Measurements from ENCODE around the gene KLHL40. TPM values are rescaled to one million over a fixed set of nuclear protein-coding genes. Genes with fewer than 3 reads are reported as not detected.

Gene KLHL40
- total and polyA plus RNA-seq, 9 donors: not detected

DNA sequence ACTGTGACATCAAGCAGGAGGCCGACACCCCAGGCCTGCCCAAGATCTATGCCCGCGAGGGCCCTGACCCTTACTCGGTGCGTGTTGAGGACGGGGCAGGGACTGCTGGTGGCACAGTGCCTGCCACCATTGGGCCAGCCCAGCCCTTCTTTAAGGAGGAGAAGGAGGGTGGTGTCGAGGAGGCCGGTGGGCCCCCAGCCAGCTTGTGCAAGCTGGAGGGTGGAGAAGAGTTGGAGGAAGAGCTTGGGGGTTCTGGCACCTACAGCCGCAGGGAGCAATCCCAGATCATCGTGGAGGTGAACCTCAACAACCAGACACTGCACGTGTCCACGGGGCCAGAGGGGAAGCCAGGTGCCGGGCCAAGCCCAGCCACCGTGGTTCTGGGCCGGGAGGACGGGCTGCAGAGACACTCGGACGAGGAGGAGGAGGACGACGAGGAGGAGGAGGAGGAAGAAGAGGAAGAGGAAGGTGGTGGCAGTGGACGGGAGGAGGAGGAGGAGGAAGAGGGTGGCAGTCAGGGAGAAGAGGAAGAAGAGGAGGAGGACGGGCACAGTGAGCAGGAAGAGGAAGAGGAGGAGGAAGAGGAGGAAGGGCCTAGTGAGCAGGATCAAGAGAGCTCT is 26.5 kb upstream of the KLHL40 start:
- H3K9me3 ChIP-seq: no peaks in the 10 kb centered on the region
- no peaks in the 10 kb centered on the region for H3K27me3 ChIP-seq
- peaks cover 1% of the 10 kb centered on the region for H3K4me1 ChIP-seq (ENCODE audit: insufficient read depth)
- no peaks in the 10 kb centered on the region for H3K36me3 ChIP-seq
- TF ChIP-seq POLR2A (IDR thresholded peaks at IDR 0.05) (no peak), CTCF (IDR thresholded peaks at IDR 0.05) (no peak), EP300 (IDR thresholded peaks at IDR 0.05) (no peak)
- intact Hi-C loops (cut with DNase I): loop anchor here in 1 of 4 donors (10.0 kb wide), 1 partner anchor 86 kb away; no protein-coding TSS in a partner anchor
- 62 to 70% (median 66%) methylated on average over 22 of the region's 22 CpGs for WGBS, 3 donors
- H3K27ac ChIP-seq: no peak overlapping the region
- H3K4me3 ChIP-seq: no peak overlapping the region
- peak in 1 of 5 donors; percentile 21 for DNase-seq

GRCh38 chr3:42659451-42660130 is 25.7 kb upstream of the KLHL40 start:
- no peaks in the 10 kb centered on the region for H3K36me3 ChIP-seq
- H3K4me1 ChIP-seq (ENCODE audit: insufficient read depth): peaks cover 1% of the 10 kb centered on the region
- WGBS, 3 donors: 68 to 73% (median 70%) methylated on average over 25 of the region's 25 CpGs
- no peak overlapping the region for H3K4me3 ChIP-seq
- no peaks in the 10 kb centered on the region for H3K9me3 ChIP-seq
- no peaks in the 10 kb centered on the region for H3K27me3 ChIP-seq
- TF ChIP-seq CTCF (IDR thresholded peaks at IDR 0.05) (no peak), EP300 (IDR thresholded peaks at IDR 0.05) (no peak), POLR2A (IDR thresholded peaks at IDR 0.05) (no peak)
- H3K27ac ChIP-seq: no peak overlapping the region
- peak in 1 of 5 donors; percentile 20 for DNase-seq
- intact Hi-C loops (cut with DNase I): loop anchor here in 1 of 4 donors (10.0 kb wide), 1 partner anchor 85 kb away; no protein-coding TSS in a partner anchor

DNA sequence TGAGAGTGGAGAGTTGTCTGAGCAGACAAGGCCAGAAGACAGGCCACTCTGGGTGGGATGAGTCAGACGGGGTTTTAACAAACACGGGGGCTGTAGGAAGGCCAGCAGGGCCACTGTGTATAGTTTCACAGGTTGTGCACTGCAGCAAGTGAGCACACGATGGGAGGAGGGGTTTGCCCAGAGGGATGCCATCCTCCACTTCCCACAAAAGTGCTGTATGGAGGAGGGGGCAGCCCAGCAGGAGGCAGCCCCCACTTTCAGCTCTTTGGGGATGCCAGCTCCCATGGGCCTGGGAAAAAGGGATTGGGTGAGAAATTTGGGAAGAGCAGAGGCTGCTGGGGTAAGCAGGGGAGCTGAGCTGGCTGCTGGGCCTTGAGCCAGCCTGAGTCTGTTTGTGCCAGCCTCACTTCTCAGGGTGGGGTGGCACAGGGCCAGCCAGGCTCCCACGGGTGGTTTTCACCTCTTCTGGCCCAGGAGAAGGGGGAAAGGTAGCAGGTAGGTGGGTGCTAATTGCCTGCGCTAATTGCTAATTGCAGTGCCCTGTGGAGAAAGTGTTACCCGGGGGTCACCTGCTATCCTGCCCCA is 25.1 kb upstream of the KLHL40 start:
- Histone ChIP-seq H3K27me3 (no peaks in the 10 kb centered on the region), H3K27ac (no peak overlapping the region), H3K36me3 (no peaks in the 10 kb centered on the region), H3K4me1 (ENCODE audit: insufficient read depth) (no peaks in the 10 kb centered on the region), H3K4me3 (no peak overlapping the region), H3K9me3 (no peaks in the 10 kb centered on the region)
- TF ChIP-seq CTCF (IDR thresholded peaks at IDR 0.05) (no peak), POLR2A (IDR thresholded peaks at IDR 0.05) (no peak), EP300 (IDR thresholded peaks at IDR 0.05) (no peak)
- 39 to 48% (median 41%) methylated on average over 6 of the region's 6 CpGs for WGBS, 3 donors
- peak in 2 of 5 donors; percentile 34 for DNase-seq
- intact Hi-C loops (cut with DNase I): no loop called here

DNA sequence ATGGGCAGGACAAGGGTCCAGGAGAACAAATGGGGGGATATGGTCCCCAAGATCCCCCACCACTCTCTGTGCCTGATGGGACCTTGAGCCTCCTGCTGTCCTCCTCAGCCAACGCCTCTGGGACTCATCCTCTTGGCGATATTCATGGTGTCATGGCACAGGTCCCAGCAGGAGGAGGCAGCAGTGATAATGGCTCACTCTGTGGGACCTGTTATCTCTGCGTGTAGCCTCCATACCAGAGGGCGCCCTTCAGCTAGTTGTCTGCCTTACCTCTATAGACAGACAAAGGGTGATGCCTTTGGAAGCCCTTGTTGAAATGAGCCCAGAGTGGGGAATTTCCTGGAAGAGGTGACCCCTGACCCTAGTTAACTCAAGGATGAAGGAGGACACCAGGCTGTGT is 24.4 kb upstream of the KLHL40 start:
- TF ChIP-seq EP300 (IDR thresholded peaks at IDR 0.05): no peak
- no peak for TF ChIP-seq CTCF (IDR thresholded peaks at IDR 0.05)
- no peak for TF ChIP-seq POLR2A (IDR thresholded peaks at IDR 0.05)
- Histone ChIP-seq H3K36me3 (no peaks in the 10 kb centered on the region), H3K27me3 (no peaks in the 10 kb centered on the region), H3K4me3 (no peak overlapping the region), H3K27ac (no peak overlapping the region), H3K9me3 (no peaks in the 10 kb centered on the region), H3K4me1 (ENCODE audit: insufficient read depth) (no peaks in the 10 kb centered on the region)
- WGBS, 3 donors: 68 to 73% (median 71%) methylated on average over 4 of the region's 4 CpGs
- DNase-seq: no peak
- intact Hi-C loops (cut with DNase I): no loop called here
